Globus pallidus (tissue), 1 donor: Measurements from ENCODE around the gene KATNAL2.
"Not testable (repeated sequence)": the region's sequence is repeated elsewhere in the genome, so short reads cannot be mapped to it uniquely, and the experiment has no call there.

Source experiments
- DNase-seq: peaks from one replicate; pipeline ENCODE4 v3.0.0-alpha.2; 2015; ENCODE audit warnings: low spot score

KATNAL2 gene

GRCh38 chr18:47034591-47034990, 117.2 kb downstream of the KATNAL2 start:
- not testable (repeated sequence) for DNase-seq

- no peak for DNase-seq
These were observed 117.8 kb downstream of the KATNAL2 start, which contains the start of gene ELOA2 for GRCh38 chr18:47035156-47035671. Gene ELOA2 (minus strand): TSS chr18:47035621. CDS start chr18:47035264, 357 bp downstream.

DNA sequence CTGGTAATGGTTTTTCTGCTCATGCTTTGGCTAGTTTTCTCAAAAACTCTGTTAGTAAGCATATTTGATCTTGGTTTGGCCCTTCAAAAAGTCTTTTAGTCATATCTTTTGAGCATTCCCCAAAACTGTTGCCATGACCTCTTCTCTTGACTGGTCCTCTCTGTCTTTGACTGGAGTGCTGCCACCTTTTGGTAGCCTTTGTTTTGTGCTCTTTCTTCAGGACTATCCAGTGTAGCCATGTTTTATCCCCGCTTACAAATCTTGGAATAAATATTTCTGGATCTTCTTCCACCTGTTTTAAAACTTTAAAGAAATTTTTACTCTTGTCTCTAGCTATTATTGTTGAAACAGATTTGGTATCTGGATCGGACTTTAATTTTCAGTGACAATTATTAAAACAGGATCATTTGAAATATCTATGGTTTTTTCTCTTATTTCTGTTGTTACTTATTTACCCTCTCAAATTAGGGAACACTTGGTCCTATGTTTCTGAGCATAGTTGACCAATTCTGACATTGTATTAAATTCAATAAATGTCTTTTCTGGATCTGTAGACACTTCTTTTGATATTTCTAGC, 119.0 kb downstream of the KATNAL2 start:
- DNase-seq, result no peak

- DNase-seq, result no peak
These were observed 119.7 kb downstream of the KATNAL2 start for GRCh38 chr18:47036927-47037578.

DNA sequence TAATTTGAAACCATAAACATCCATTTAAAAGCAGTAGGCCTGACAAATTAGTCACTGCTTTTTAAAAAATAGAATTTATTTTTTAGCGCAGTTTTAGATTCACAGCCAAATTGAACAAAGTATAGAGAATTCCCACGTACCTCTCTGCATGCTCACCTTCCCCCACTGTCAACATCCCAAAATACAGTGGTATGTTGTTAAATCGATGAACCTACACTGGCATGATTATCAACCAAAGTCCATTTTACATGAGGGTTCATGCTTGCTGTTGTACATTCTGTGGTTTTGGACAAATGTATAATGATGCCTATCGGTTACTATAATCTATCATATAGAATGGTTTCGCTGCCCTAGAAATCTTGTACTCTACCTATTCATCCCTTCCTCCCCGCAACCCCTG, 123.6 kb downstream of the KATNAL2 start:
- no peak for DNase-seq

DNA sequence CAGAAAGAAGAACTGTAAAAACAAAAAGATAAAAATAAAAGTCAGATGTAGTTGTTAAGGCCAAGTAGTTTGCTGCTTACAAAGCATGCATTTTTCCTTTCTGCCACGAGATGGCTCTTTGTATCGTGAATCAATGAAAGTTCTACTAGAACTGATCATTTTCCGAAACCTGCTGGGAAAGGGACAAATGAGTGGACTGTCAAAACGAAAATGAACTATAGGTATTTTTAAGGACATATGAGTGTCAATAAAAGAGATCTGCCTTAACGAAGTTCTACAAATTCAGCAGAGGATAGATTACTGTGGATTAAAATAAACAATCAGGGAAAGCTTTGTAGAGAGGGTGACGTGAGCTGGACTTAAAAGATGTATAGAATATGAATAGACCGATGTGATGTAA, 133.1 kb downstream of the KATNAL2 start:
- peak; percentile 65 for DNase-seq

GRCh38 chr18:47054369-47054768, 137.0 kb downstream of the KATNAL2 start:
- no peak for DNase-seq

- no peak for DNase-seq
These were observed 145.1 kb downstream of the KATNAL2 start for GRCh38 chr18:47062471-47062870.

DNA sequence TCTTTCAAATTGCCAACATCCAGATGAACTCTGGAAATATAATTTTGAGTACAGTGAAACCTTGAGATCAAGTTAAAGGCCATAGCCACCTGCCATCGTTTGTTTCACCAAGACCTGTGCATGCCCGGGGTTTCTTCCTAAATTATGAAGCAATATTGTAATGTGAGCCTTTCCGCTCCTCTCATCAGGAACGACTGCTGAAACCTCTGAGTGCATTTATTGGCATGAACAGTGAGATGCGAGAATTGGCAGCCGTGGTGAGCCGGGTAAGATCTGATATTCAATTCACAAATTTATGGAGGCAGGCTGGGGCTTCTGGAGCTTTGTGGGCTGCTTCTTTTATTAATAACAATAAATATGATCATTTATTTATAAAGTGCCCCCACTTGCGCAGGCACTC, 145.7 kb downstream of the KATNAL2 start:
- no peak for DNase-seq

- no peak for DNase-seq
These were observed 150.2 kb downstream of the KATNAL2 start for GRCh38 chr18:47067648-47068047.

GRCh38 chr18:47075098-47075883, 157.9 kb downstream of the KATNAL2 start:
- DNase-seq, result no peak

- DNase-seq, result peak; percentile 60
These were observed 159.7 kb downstream of the KATNAL2 start for GRCh38 chr18:47077111-47077510.

DNA sequence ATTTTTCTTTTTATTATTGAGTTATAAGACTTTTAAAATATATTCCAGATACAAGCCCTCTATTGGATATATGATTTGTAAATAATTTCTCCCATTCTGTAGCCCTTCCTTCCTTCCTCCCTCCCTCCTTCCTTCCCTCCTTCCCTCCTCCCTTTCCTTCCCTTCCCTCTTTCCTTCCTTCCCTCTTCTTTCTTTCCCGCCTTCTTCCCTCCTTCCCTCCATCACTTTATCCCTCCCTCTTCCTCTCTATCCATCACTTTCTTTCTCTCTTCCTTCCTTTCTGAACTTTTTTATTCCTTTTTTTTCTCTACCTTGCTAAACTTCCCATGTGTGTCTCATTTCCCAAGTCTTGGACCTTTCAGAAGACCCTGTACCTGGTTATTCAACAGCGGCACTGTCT, 163.5 kb downstream of the KATNAL2 start:
- no peak for DNase-seq

- no peak for DNase-seq
These were observed 164.2 kb downstream of the KATNAL2 start for GRCh38 chr18:47081578-47081977.

DNA sequence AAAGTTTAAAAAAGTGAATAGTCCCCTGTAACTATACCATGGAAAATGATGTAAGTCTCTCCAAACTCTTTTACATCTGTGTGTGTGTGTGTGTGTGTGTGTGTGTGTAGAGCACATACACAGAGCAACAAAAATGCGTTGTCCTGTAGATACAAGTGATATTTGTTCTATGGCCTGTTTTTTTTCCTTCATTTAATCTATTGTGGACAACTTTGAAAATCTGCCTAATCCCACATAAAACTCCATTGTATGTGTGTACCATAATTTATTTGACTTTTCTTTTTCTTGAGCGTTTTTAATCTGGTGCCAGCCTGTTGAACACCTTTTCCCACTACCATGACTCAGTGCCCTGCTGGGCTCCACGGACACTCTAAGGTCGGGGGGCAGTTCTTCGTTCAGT, 170.3 kb downstream of the KATNAL2 start:
- DNase-seq, result peak; percentile 80

DNA sequence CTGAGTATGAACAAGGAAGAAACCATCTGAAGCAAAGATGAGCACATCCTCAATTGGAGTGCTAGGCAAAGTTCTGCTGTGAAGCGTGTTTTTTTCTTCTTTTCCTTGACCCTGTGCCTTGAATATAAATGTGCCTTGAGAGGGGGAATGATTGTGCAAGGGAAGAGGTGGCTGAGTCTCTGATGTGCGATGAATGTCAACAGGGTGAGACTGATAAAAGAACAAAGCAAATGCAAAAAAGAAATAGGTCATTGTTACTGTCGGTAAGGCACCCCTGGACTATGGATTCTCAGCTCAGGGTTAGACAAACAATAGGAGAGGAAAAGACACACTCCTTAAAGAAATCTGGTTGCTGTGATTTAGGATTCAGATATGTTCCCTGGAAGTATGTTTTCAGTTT, 178.4 kb downstream of the KATNAL2 start:
- DNase-seq, result no peak

- DNase-seq, result peak; percentile 55
These were observed 182.9 kb downstream of the KATNAL2 start for GRCh38 chr18:47100212-47100831.

DNA sequence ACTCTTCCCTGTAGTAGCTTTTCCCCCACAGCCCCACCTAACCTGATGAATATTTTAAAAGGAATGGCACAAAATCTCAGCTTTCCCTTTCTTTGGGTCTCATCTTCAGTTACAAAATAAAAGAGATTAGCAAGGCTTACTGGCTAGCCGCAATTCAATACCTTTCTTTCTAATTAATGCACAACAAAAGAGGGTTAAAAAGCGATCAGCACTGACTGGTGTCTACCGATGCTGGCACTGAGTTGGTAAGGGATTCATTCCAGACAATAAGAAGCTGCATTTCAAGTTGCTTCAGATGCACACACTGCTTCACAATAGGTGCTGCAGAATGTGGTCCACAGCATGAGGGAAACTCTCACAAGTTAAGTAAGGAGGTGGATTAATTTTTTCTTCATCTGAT, 191.0 kb downstream of the KATNAL2 start:
- DNase-seq, result no peak

GRCh38 chr18:47108998-47109405, 191.6 kb downstream of the KATNAL2 start:
- DNase-seq, result no peak

DNA sequence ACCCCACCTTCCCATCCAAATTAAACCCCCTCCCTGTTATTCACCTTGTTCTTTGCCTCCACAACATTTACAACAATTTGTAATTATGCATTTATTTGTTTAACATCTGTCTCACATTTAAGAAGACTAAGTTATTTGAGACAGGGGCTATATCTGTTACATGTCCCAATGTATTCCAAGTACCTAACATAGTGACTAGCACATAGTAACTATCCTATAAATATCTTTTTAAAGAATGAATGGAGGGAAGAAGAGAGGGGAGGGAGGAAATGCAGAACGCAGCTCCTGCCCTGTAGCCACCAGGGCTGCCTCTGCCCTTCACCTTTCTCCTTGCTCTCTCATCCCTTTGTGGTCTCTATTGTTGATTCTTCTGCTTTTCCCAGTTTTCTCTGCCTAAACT, 192.3 kb downstream of the KATNAL2 start:
- no peak for DNase-seq

DNA sequence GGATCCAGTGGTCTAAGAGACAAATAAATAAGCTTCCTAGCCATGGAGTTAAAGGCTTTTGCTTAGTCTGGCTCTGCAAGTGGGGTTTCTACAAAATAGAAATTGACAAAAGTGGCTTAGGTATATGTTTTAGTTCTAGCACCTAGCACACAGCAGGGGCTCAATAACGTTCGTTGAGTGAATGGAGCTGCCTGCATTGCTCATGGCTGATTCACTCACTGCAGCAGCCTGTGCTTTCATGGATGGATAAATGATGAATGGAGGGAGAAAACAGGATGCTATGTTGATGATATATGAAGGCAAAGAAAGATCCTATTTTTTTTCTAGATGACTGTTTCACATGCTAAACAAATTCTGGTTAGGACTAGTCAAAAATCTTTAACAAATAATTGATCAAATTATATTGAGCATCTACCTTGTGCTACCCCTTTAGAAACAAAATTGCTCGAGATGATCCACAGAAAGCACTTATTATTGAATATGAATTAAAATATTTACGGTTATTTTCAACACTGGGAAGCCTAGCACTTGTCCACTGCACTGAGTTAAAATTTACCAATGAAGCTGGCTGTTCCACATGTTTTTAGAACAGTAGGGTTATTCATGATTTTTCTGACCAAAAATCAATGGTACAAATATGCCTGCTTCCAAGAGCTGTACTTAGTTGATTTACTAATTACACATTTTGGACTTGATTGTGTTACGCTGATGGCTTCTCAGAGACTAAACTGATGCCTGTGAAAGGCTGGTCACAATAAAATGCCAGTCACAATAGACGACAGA, 193.3 kb downstream of the KATNAL2 start:
- DNase-seq, result no peak
